ENCODE data around the gene RCSD1.
A peak's percentile ranks its signal among the peaks of the same experiment; 100 is the strongest.

RCSD1 gene

GRCh38 chr1:167643441-167643840 is 13.4 kb downstream of the RCSD1 start:
- DNase-seq (no peak), ATAC-seq (peak; percentile 62)

GRCh38 chr1:167644551-167644950 is 14.5 kb downstream of the RCSD1 start:
- no peak for ATAC-seq

GRCh38 chr1:167645140-167645541 is 15.1 kb downstream of the RCSD1 start:
- DNase-seq (no peak), ATAC-seq (no peak)

More at GRCh38 chr1:167644551-167644950, 14.5 kb downstream of the RCSD1 start:
- DNase-seq: no peak

GRCh38 chr1:167645625-167646414 is 15.8 kb downstream of the RCSD1 start:
- DNase-seq (no peak), ATAC-seq (no peak)

- no peak for DNase-seq
- ATAC-seq: no peak
These were observed 18.3 kb downstream of the RCSD1 start for GRCh38 chr1:167648252-167648849.

GRCh38 chr1:167648978-167649744 is 19.1 kb downstream of the RCSD1 start:
- no peak for DNase-seq
- ATAC-seq: no peak

GRCh38 chr1:167650269-167651160 is 20.5 kb downstream of the RCSD1 start:
- DNase-seq (no peak), ATAC-seq (peak; percentile 45)

- ATAC-seq (peak; percentile 24), DNase-seq (no peak)
These were observed 21.2 kb downstream of the RCSD1 start for GRCh38 chr1:167651161-167651693.

GRCh38 chr1:167654975-167655575 is 25.0 kb downstream of the RCSD1 start:
- ATAC-seq: no peak

GRCh38 chr1:167656657-167657056 is 26.6 kb downstream of the RCSD1 start:
- ATAC-seq (no peak), DNase-seq (no peak)

More at GRCh38 chr1:167654975-167655575, 25.0 kb downstream of the RCSD1 start:
- no peak for DNase-seq

- DNase-seq: no peak
- no peak for ATAC-seq
These were observed 28.7 kb downstream of the RCSD1 start for GRCh38 chr1:167658574-167659328.

GRCh38 chr1:167659450-167659849 is 29.4 kb downstream of the RCSD1 start:
- DNase-seq (no peak), ATAC-seq (no peak)

GRCh38 chr1:167659881-167660280 is 29.8 kb downstream of the RCSD1 start:
- ATAC-seq (no peak), DNase-seq (no peak)

GRCh38 chr1:167661527-167662426 is 31.7 kb downstream of the RCSD1 start:
- DNase-seq: no peak

GRCh38 chr1:167663002-167663772 is 33.2 kb downstream of the RCSD1 start:
- ATAC-seq: no peak
- no peak for DNase-seq

More at GRCh38 chr1:167661527-167662426, 31.7 kb downstream of the RCSD1 start:
- ATAC-seq: no peak

GRCh38 chr1:167665469-167665868 is 35.4 kb downstream of the RCSD1 start:
- DNase-seq (no peak), ATAC-seq (no peak)

GRCh38 chr1:167666416-167666815 is 36.4 kb downstream of the RCSD1 start:
- ATAC-seq (no peak), DNase-seq (no peak)

- DNase-seq: no peak
- no peak for ATAC-seq
These were observed 37.5 kb downstream of the RCSD1 start for GRCh38 chr1:167667536-167667935.

GRCh38 chr1:167668108-167668507 is 38.1 kb downstream of the RCSD1 start:
- DNase-seq (no peak), ATAC-seq (no peak)

Data from stimulated activated naive CD8-positive, alpha-beta T cell treated with anti-CD3 and anti-CD28 coated beads, Interleukin-15, Interleukin-2, amounts not matched to agents 100 U/mL and 50 U/mL, for 24 hours (primary cell).